H1 (cell line): ENCODE data around the gene LRRIQ3.

ENCODE experiments used
- PHF8 ChIP-seq: fragments of 200-600 bp; sonication (generic); conservative IDR thresholded peaks from 2 replicates; pipeline ENCODE4 v1.7.1; 2012; ENCODE audit warnings: low read depth, mild to moderate bottlenecking, inconsistent platforms, low read length, moderate library complexity
- SP2 ChIP-seq: IDR thresholded peaks from 2 replicates; pipeline ENCODE4 v1.6.1; 2012; ENCODE audit warnings: mild to moderate bottlenecking, low read length, inconsistent platforms
- TAF1 ChIP-seq: IDR thresholded peaks from 2 replicates; pipeline ENCODE4 v1.6.1; 2011; ENCODE audit warnings: mild to moderate bottlenecking, low read depth, low read length
- TCF12 ChIP-seq: IDR thresholded peaks from 2 replicates; pipeline ENCODE4 v1.6.1; 2011; ENCODE audit warnings: low read depth, mild to moderate bottlenecking, low read length
- TF ChIP-seq, protein P1 (sequence below), 3 experiments: IDR thresholded peaks; 1 replicate in 2 of 3; 2 replicates in 1 of 3; pipeline versions ENCODE4 v1.5.1 to v1.6.1; 2011; ENCODE audit warnings: low read length in 3 of 3, mild to moderate bottlenecking in 3 of 3, inconsistent platforms in 2 of 3, low read depth in 1 of 3, moderate library complexity in 1 of 3; ENCODE audit not compliant: insufficient read depth in 1 of 3; ENCODE audit errors: control extremely low read depth in 1 of 3

DNA sequence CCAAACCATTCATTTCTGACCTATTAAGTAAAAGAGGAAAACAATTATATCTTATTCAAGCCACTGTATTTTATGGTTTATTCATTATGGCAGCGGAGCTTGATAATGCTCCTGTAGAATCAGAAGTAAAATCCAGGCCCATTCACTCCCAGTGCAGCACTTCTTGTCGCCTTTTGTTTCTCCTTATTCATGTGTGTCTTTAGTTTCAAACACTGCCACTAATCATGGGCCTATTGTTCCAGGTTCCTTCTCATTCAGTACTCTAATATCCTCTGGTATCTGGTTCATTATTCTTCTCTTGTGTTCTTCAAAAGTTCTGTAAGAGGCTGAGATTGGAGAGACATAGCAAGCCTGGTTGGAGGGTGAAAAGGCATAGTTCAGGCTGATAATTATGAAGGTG is 218.3 kb downstream of the LRRIQ3 start:
- TF ChIP-seq TAF1 (no peak), PHF8 (no peak), SP2 (no peak), TCF12 (no peak)
- TF ChIP-seq, protein P1, sequence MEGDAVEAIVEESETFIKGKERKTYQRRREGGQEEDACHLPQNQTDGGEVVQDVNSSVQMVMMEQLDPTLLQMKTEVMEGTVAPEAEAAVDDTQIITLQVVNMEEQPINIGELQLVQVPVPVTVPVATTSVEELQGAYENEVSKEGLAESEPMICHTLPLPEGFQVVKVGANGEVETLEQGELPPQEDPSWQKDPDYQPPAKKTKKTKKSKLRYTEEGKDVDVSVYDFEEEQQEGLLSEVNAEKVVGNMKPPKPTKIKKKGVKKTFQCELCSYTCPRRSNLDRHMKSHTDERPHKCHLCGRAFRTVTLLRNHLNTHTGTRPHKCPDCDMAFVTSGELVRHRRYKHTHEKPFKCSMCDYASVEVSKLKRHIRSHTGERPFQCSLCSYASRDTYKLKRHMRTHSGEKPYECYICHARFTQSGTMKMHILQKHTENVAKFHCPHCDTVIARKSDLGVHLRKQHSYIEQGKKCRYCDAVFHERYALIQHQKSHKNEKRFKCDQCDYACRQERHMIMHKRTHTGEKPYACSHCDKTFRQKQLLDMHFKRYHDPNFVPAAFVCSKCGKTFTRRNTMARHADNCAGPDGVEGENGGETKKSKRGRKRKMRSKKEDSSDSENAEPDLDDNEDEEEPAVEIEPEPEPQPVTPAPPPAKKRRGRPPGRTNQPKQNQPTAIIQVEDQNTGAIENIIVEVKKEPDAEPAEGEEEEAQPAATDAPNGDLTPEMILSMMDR (IDR thresholded peaks at IDR 0.05; ENCODE audit: control extremely low read depth in 1 of 3, insufficient read depth in 1 of 3, low read depth in 1 of 3, low read length in 3 of 3): no peak
